H9 (cell line): ENCODE measurements around the gene LUZP1. TPM values are rescaled to one million over a fixed set of nuclear protein-coding genes. Genes with fewer than 3 reads are reported as not detected.

Experiments
- DNase-seq: peaks from one replicate; pipeline ENCODE4 v3.0.0-alpha.2; 2017
- H2AFZ ChIP-seq: one replicate; pipeline ENCODE4 v1.6.1; 2013; ENCODE audit warnings: mild to moderate bottlenecking, low read length, control low read depth, moderate library complexity
- H2AK5ac ChIP-seq: 2 replicates; pipeline ENCODE4 v1.6.1; 2013; ENCODE audit warnings: low read length, control low read depth, mixed read lengths; ENCODE audit not compliant: insufficient read length
- H2BK120ac ChIP-seq: one replicate; pipeline ENCODE4 v1.6.1; 2013; ENCODE audit warnings: low read depth, mild to moderate bottlenecking, low read length, control low read depth, inconsistent platforms; ENCODE audit not compliant: poor library complexity, severe bottlenecking
- H2BK12ac ChIP-seq: 2 replicates; pipeline ENCODE4 v1.6.1; 2013; ENCODE audit warnings: low read length, control low read depth, mixed read lengths, low read depth; ENCODE audit not compliant: insufficient read length
- H2BK15ac ChIP-seq: 2 replicates; pipeline ENCODE4 v1.6.1; 2013; ENCODE audit warnings: low read depth, low read length, control low read depth
- H2BK20ac ChIP-seq: one replicate; pipeline ENCODE4 v1.6.1; 2013; ENCODE audit warnings: low read depth, mild to moderate bottlenecking, low read length, control low read depth, inconsistent platforms; ENCODE audit not compliant: poor library complexity, severe bottlenecking
- H2BK5ac ChIP-seq: 2 replicates; pipeline ENCODE4 v1.6.1; 2013; ENCODE audit warnings: low read length, control low read depth, mixed read lengths; ENCODE audit not compliant: insufficient read length
- H3K14ac ChIP-seq: 2 replicates; pipeline ENCODE4 v1.6.1; 2013; ENCODE audit warnings: low read length, control low read depth; ENCODE audit not compliant: insufficient read depth
- H3K18ac ChIP-seq: 2 replicates; pipeline ENCODE4 v1.6.1; 2013; ENCODE audit warnings: low read depth, mild to moderate bottlenecking, mixed read lengths, low read length, control low read depth; ENCODE audit not compliant: insufficient read length
- H3K23ac ChIP-seq: 2 replicates; pipeline ENCODE4 v1.6.1; 2013; ENCODE audit warnings: low read length, control low read depth, mixed read lengths, low read depth; ENCODE audit not compliant: insufficient read length
- H3K23me2 ChIP-seq: 2 replicates; pipeline ENCODE4 v1.6.1; 2013; ENCODE audit warnings: low read depth, mild to moderate bottlenecking, mixed read lengths, low read length, control low read depth; ENCODE audit not compliant: insufficient read length, poor library complexity, severe bottlenecking
- H3K27ac ChIP-seq: 2 replicates; pipeline ENCODE4 v1.5.1; 2013; ENCODE audit warnings: low read length, control low read depth, mixed read lengths, low read depth; ENCODE audit not compliant: insufficient read length
- H3K27me3 ChIP-seq: 2 replicates; pipeline ENCODE4 v1.6.1; 2013; ENCODE audit warnings: low read length, control low read depth, inconsistent platforms; ENCODE audit not compliant: insufficient read depth
- H3K4ac ChIP-seq: 2 replicates; pipeline ENCODE4 v1.6.1; 2013; ENCODE audit warnings: low read depth, mild to moderate bottlenecking, control low read depth, inconsistent platforms, low read length, moderate library complexity
- H3K4me1 ChIP-seq: 2 replicates; pipeline ENCODE4 v1.6.1; 2013; ENCODE audit warnings: low read length, control low read depth, inconsistent platforms; ENCODE audit not compliant: insufficient read depth
- H3K4me2 ChIP-seq: 2 replicates; pipeline ENCODE4 v1.6.1; 2013; ENCODE audit warnings: low read length, control low read depth, mixed read lengths; ENCODE audit not compliant: insufficient read length, insufficient read depth
- H3K56ac ChIP-seq: 2 replicates; pipeline ENCODE4 v1.6.1; 2013; ENCODE audit warnings: low read depth, mild to moderate bottlenecking, mixed read lengths, low read length, control low read depth; ENCODE audit not compliant: insufficient read length
- H3K79me1 ChIP-seq: 2 replicates; pipeline ENCODE4 v1.6.1; 2013; ENCODE audit warnings: low read depth, mild to moderate bottlenecking, moderate library complexity, low read length, control low read depth, inconsistent platforms; ENCODE audit not compliant: insufficient read depth, poor library complexity, severe bottlenecking
- H3K79me2 ChIP-seq: 2 replicates; pipeline ENCODE4 v1.6.1; 2013; ENCODE audit warnings: low read length, control low read depth, inconsistent platforms; ENCODE audit not compliant: insufficient read depth
- H3K9ac ChIP-seq: 2 replicates; pipeline ENCODE4 v1.6.1; 2013; ENCODE audit warnings: low read length, control low read depth, mixed read lengths; ENCODE audit not compliant: insufficient read length; ENCODE audit errors: extremely low read depth
- H3K9me3 ChIP-seq: one replicate; pipeline ENCODE4 v1.6.1; 2013; ENCODE audit warnings: low read depth, low read length, inconsistent platforms; ENCODE audit not compliant: control insufficient read depth
- H3T11ph ChIP-seq: one replicate; pipeline ENCODE4 v1.6.1; 2013; ENCODE audit warnings: mild to moderate bottlenecking, low read length, control low read depth, inconsistent platforms
- H4K20me1 ChIP-seq: one replicate; pipeline ENCODE4 v1.6.1; 2013; ENCODE audit not compliant: control insufficient read depth, insufficient read length, insufficient read depth
- H4K5ac ChIP-seq: 2 replicates; pipeline ENCODE4 v1.6.1; 2013; ENCODE audit warnings: low read depth, mild to moderate bottlenecking, mixed read lengths, low read length, control low read depth; ENCODE audit not compliant: insufficient read length
- H4K8ac ChIP-seq: replicated peaks from 2 replicates; pipeline ENCODE4 v1.6.1; 2013; ENCODE audit warnings: low read length, control low read depth, mixed read lengths, low read depth; ENCODE audit not compliant: insufficient read length
- H4K91ac ChIP-seq: 2 replicates; pipeline ENCODE4 v1.6.1; 2013; ENCODE audit warnings: low read depth, mild to moderate bottlenecking, moderate library complexity, mixed read lengths, low read length, control low read depth; ENCODE audit not compliant: insufficient read length
- H3K27ac Mint-ChIP-seq, 3 experiments: 2 replicates in 2 of 3; 3 replicates in 1 of 3; pipeline ENCODE4 v1.8.0; 2020 to 2021; ENCODE audit warnings: mixed read lengths in 3 of 3, mild to moderate bottlenecking in 1 of 3, moderate library complexity in 1 of 3
- H3K27me3 Mint-ChIP-seq: 2 replicates; pipeline ENCODE4 v1.8.0; 2021; ENCODE audit warnings: low read depth, mild to moderate bottlenecking, moderate library complexity, mixed read lengths
- H3K36me3 Mint-ChIP-seq, 3 experiments: 2 replicates in 2 of 3; 3 replicates in 1 of 3; pipeline ENCODE4 v1.8.0; 2020 to 2021; ENCODE audit warnings: low read depth in 3 of 3, mixed read lengths in 3 of 3; ENCODE audit not compliant: insufficient read depth in 1 of 3
- H3K4me1 Mint-ChIP-seq, 2 experiments: 2 replicates each; pipeline ENCODE4 v1.8.0; 2020; ENCODE audit warnings: mixed read lengths in 2 of 2
- H3K4me3 Mint-ChIP-seq, 2 experiments: 2 replicates in 1 of 2; 3 replicates in 1 of 2; pipeline ENCODE4 v1.8.0; 2020 to 2021; ENCODE audit warnings: mild to moderate bottlenecking in 2 of 2, mixed read lengths in 2 of 2, moderate library complexity in 1 of 2
- H3K9me3 Mint-ChIP-seq, 2 experiments: 2 replicates in 1 of 2; 3 replicates in 1 of 2; pipeline ENCODE4 v1.8.0; 2020; ENCODE audit warnings: mild to moderate bottlenecking in 2 of 2, mixed read lengths in 2 of 2, moderate library complexity in 1 of 2
- CTCF ChIP-seq: fragments of 200-600 bp; sonication (generic); conservative IDR thresholded peaks from 3 replicates; pipeline ENCODE4 v1.8.0; 2021; ENCODE audit warnings: antibody characterized with exemption, mild to moderate bottlenecking
- WGBS: extraction: QIAGEN DNeasy Blood & Tissue Kit; methylation state at CpG from one replicate; pipeline ENCODE4 v1.1.7; 2013; ENCODE audit warnings: missing lambda C conversion rate, low lambda C conversion rate, mixed read lengths; ENCODE audit not compliant: insufficient read length; ENCODE audit errors: extremely low coverage; 5-methylcytosine and 5-hydroxymethylcytosine counted together
- total RNA-seq: library from RNA; stranded (reverse); gene quantifications from 2 replicates; pipeline ENCODE4 v1.2.1, GENCODE V29; 2021

Gene LUZP1
- total RNA-seq, 1 experiment from 2014 or later = 48.2 TPM

- peak; percentile 45 for DNase-seq
- no peak overlapping the region for H2BK15ac ChIP-seq
- H3K27ac ChIP-seq = no peak overlapping the region
- H2BK12ac ChIP-seq = no peak overlapping the region
- H3K9me3 Mint-ChIP-seq = 0 out of 5 replicates have a peak, but pooled peaks cover 0 to 2% of the 10 kb centered on the region in 2 experiments
- no peak overlapping the region for H3K23ac ChIP-seq
- H3K14ac ChIP-seq = no peak overlapping the region
- no peaks in the 10 kb centered on the region for H3K9me3 ChIP-seq
- H3K4me1 Mint-ChIP-seq = peaks cover 22 to 28% of the 10 kb centered on the region in 2 experiments
- peak overlapping the region; percentile 30 for H3K4me2 ChIP-seq
- H3K36me3 Mint-ChIP-seq = peaks cover 0 to 3% (median 2%) of the 10 kb centered on the region in 3 experiments; a peak in 3 of 7 replicates
- WGBS = no CpG with 5 or more reads among the region's 5 CpGs
- H4K91ac ChIP-seq = no peak overlapping the region
- H2AK5ac ChIP-seq = no peak overlapping the region
- H3K79me2 ChIP-seq = peaks cover 20% of the 10 kb centered on the region; the same call in 1 of the 2 replicates
- H3K27me3 Mint-ChIP-seq = peaks cover 7% of the 10 kb centered on the region
- no peak for TF ChIP-seq CTCF
- no peaks in the 10 kb centered on the region; the same call in 1 of the 2 replicates for H3K4me1 ChIP-seq
- no peak overlapping the region for H4K5ac ChIP-seq
- no peak overlapping the region for H3T11ph ChIP-seq
- H3K18ac ChIP-seq = no peak overlapping the region
- H3K27me3 ChIP-seq = no peaks in the 10 kb centered on the region; the same call in 1 of the 2 replicates
- peak overlapping the region in 1 of 3 experiments; percentile 42; a peak in 2 of 7 replicates for H3K27ac Mint-ChIP-seq
- H3K9ac ChIP-seq = no peak overlapping the region
- peaks cover 2% of the 10 kb centered on the region for H3K79me1 ChIP-seq
- no peak overlapping the region for H2BK120ac ChIP-seq
- no peak overlapping the region for H3K56ac ChIP-seq
- H2AFZ ChIP-seq = no peak overlapping the region
- no peak overlapping the region for H2BK5ac ChIP-seq
- H3K4me3 Mint-ChIP-seq = peak overlapping the region in 1 of 2 experiments; percentile 98; a peak in 3 of 5 replicates
- H3K4ac ChIP-seq = no peak overlapping the region
- H4K8ac ChIP-seq = no peak overlapping the region
- no peak overlapping the region for H2BK20ac ChIP-seq
- no peaks in the 10 kb centered on the region for H4K20me1 ChIP-seq
- peaks cover 6% of the 10 kb centered on the region for H3K23me2 ChIP-seq
Measured at GRCh38 chr1:23169727-23170335, 1.2 kb upstream of the LUZP1 start.
